Measurements from ENCODE around the gene GADD45B.

GADD45B gene

GRCh38 chr19:2527686-2528085 lies 51.8 kb downstream of the GADD45B start:
- no peak overlapping the region for H3K27ac ChIP-seq
- no peak for TF ChIP-seq CTCF (conservative IDR thresholded peaks at IDR 0.05)

Measured in VCaP (cell line).